HepG2 (cell line): ENCODE results near the gene TMOD3. TPM values are rescaled to one million over a fixed set of nuclear protein-coding genes. Genes with fewer than 3 reads are reported as not detected.

Experiments
- ATAC-seq: fragments of 200-7000 bp; cut with Tn5 transposase; 3 replicates; pipeline ENCODE4 v1.9.1; 2020; ENCODE audit warnings: mild to moderate bottlenecking, moderate library complexity
- BruUV-seq: library from RNA; stranded (reverse); fragments of 400-500 nt; replicated peaks from 2 replicates; lab custom pipeline; 2021; lab: Mats Ljungman, UMichigan
- CTCF ChIA-PET: fragments of 300-600 bp; formaldehyde crosslinking; extraction: SDS; loops from one replicate; lab custom pipeline; 2021; ENCODE audit warnings: low total read pairs, inconsistent platforms, low intra/inter-chr PET ratio; lab: Yijun Ruan, JAX
- POLR2A ChIA-PET: fragments of 350-600 bp; sonication (Branson Sonifier 250); formaldehyde crosslinking; loops from one replicate; lab custom pipeline; 2020; ENCODE audit warnings: antibody characterized with exemption, inconsistent platforms; lab: Yijun Ruan, JAX
- DNase-seq: peaks from one replicate; pipeline ENCODE4 v3.0.0-alpha.2; 2015; ENCODE audit warnings: low spot score
- FAIRE-seq: peaks from 3 replicates; lab custom pipeline; 2011; peaks lifted over from hg19 to GRCh38; lab: Jason Lieb, UNC
- H2AFZ ChIP-seq: one replicate; pipeline ENCODE4 v1.6.1; 2011; ENCODE audit warnings: low read length, inconsistent platforms
- H3K27ac ChIP-seq: fragments of 300-600 bp; 3 replicates; pipeline ENCODE4 v1.8.0; 2011; ENCODE audit warnings: mixed run types, mild to moderate bottlenecking, mixed read lengths, low read length, inconsistent platforms; ENCODE audit not compliant: insufficient read depth; ENCODE audit errors: extremely low read length
- H3K27me3 ChIP-seq, 2 experiments: fragments of 200-600 bp in 1 of 2; 2 replicates in 1 of 2; 3 replicates in 1 of 2; pipeline versions ENCODE4 v1.6.0 to v1.8.0; 2011; ENCODE audit warnings: low read length in 2 of 2, mild to moderate bottlenecking in 2 of 2, moderate library complexity in 2 of 2, inconsistent platforms in 1 of 2; ENCODE audit not compliant: insufficient read depth in 2 of 2, control insufficient read depth in 1 of 2
- H3K36me3 ChIP-seq, 2 experiments: fragments of 200-600 bp in 1 of 2; replicated peaks in 1 of 2; 2 replicates in 1 of 2; 3 replicates in 1 of 2; pipeline versions ENCODE4 v1.5.1 to v1.8.0; 2011; ENCODE audit warnings: low read length in 2 of 2, inconsistent platforms in 1 of 2; ENCODE audit not compliant: insufficient read depth in 2 of 2, control insufficient read depth in 1 of 2
- H3K4me1 ChIP-seq: 2 replicates; pipeline ENCODE4 v1.5.1; 2012; ENCODE audit warnings: low read length, inconsistent platforms; ENCODE audit not compliant: insufficient read depth
- H3K4me2 ChIP-seq: 2 replicates; pipeline ENCODE4 v1.6.0; 2011; ENCODE audit warnings: low read depth, low read length, inconsistent platforms
- H3K4me3 ChIP-seq, 3 experiments: fragments of 200-600 bp in 1 of 3; sonication (generic), shearing (Covaris generic) in 1 of 3; replicated peaks in 1 of 3; 2 replicates each; pipeline ENCODE4 v1.5.1; 2011 to 2016; ENCODE audit warnings: low read length in 3 of 3, inconsistent platforms in 2 of 3, low read depth in 2 of 3, mild to moderate bottlenecking in 2 of 3, control low read depth in 1 of 3, mixed read lengths in 1 of 3; ENCODE audit not compliant: insufficient read depth in 1 of 3
- H3K79me2 ChIP-seq: one replicate; pipeline ENCODE4 v1.6.1; 2011; ENCODE audit warnings: low read length, inconsistent platforms; ENCODE audit not compliant: insufficient read depth
- H3K9ac ChIP-seq: 2 replicates; pipeline ENCODE4 v1.6.0; 2011; ENCODE audit warnings: mild to moderate bottlenecking, low read depth, low read length, inconsistent platforms; ENCODE audit not compliant: insufficient read depth
- H3K9me3 ChIP-seq: 2 replicates; pipeline ENCODE4 v1.5.1; 2012; ENCODE audit warnings: mild to moderate bottlenecking, low read length
- H4K20me1 ChIP-seq: 2 replicates; pipeline ENCODE4 v1.6.0; 2011; ENCODE audit warnings: inconsistent platforms, mild to moderate bottlenecking, low read length, moderate library complexity; ENCODE audit not compliant: insufficient read depth
- SMC3 ChIP-seq: IDR thresholded peaks from 2 replicates; pipeline ENCODE4 v1.6.1; 2011; ENCODE audit warnings: low read length, improper control_type of control experiment
- STAG1 ChIP-seq: sonication (generic); formaldehyde crosslinking; IDR thresholded peaks from 2 replicates; pipeline ENCODE4 v1.4.0; 2020; ENCODE audit warnings: missing genetic modification reagents
- ZNF383 ChIP-seq: sonication (generic); formaldehyde crosslinking; IDR thresholded peaks from 2 replicates; pipeline ENCODE4 v1.4.0; 2020; ENCODE audit warnings: missing genetic modification reagents, mild to moderate bottlenecking, borderline replicate concordance
- WGBS: methylation state at CpG from one replicate; pipeline ENCODE4 v1.1.6; 2017; ENCODE audit warnings: low lambda C conversion rate; 5-methylcytosine and 5-hydroxymethylcytosine counted together
- in situ Hi-C: cut with HindIII; loops from 2 replicates; pipeline ENCODE4 v1.10.0; 2017; ENCODE audit warnings: low pct_unique_long_range_greater_than_20kb; ENCODE audit not compliant: extremely low pct_ligation_motif_present
- intact Hi-C: fragments of 100-400 bp; cut with micrococcal nuclease; formaldehyde crosslinking; loops from one replicate; pipeline ENCODE4 v1.10.0; 2022; ENCODE audit not compliant: unreplicated experiment
- polyA plus RNA-seq, 8 experiments: library from polyadenylated mRNA; depleted of rRNA in 3 of 8; stranded (reverse) in 7 of 8; unstranded in 1 of 8; fragments of >200 nt; fragmentation: Illumina TruSeq in 4 of 8; extraction: Trizol in 4 of 8; gene quantifications; 2 replicates each; pipeline versions ENCODE4 v1.2.1 to v1.2.3, GENCODE V29; 2011 to 2016; ENCODE audit warnings: low read depth in 4 of 8, missing spikeins in 1 of 8, mixed read lengths in 1 of 8; ENCODE audit not compliant: insufficient read depth in 1 of 8
- total RNA-seq, 5 experiments: library from RNA; depleted of rRNA; stranded (reverse); fragments of >200 nt; fragmentation: Illumina TruSeq; extraction: Trizol; gene quantifications; 2 replicates each; pipeline ENCODE4 v1.2.3, GENCODE V29; 2016; ENCODE audit warnings: low read depth in 1 of 5
- TF ChIP-seq, protein P1 (sequence below): sonication (generic); formaldehyde crosslinking; IDR thresholded peaks from 2 replicates; pipeline ENCODE4 v1.5.0; 2020; ENCODE audit warnings: mild to moderate bottlenecking, missing genetic modification reagents, moderate library complexity
- TF ChIP-seq, protein P2 (sequence below): sonication (generic); formaldehyde crosslinking; IDR thresholded peaks from 2 replicates; pipeline ENCODE4 v1.5.0; 2020; ENCODE audit warnings: mild to moderate bottlenecking, missing genetic modification reagents
- TF ChIP-seq, protein P3 (sequence below): sonication (generic); formaldehyde crosslinking; IDR thresholded peaks from 2 replicates; pipeline ENCODE4 v1.8.0; 2022; ENCODE audit warnings: low read depth, missing genetic modification reagents

The TMOD3 gene
- total and polyA plus RNA-seq, 2 of the 13 experiments (the other 11 are each of a cell fraction or from before 2014, with no cell fraction given): 5.1 to 23.2 TPM

DNA sequence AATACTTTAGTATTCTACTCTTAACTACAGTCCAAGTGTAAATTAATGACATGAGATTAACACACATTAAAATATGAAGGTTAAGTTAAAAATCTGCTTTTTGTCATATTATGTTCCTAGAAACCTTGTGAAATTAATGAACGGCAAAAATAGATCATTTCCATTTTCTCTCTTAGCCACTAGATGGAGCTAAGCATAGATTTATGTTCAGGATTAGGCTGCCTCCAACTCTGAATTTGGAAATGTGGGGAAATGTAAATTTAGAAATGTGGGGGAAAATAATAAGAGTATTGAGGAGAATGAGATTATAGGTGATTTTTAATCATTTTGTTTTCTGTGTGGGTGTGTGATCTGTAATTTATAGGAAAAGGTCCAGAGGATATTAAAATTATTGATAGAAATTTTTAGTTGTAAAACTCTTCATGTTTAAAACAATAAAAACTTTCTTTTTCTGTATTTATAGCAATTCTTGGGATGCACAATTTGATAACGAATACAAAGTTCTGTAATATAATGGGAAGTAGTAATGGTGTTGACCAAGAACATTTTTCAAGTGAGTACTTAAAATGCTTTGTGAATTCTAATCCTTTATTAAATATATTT, 59.2 kb downstream of the TMOD3 start:
- in situ Hi-C loops: no loop called here
- ATAC-seq: no peak
- FAIRE-seq: peak; percentile 39

More for the DNA sequence above, 59.2 kb downstream of the TMOD3 start:
- intact Hi-C loops: no loop called here
- no peak overlapping the region for H2AFZ ChIP-seq
- no peak overlapping the region for H3K27ac ChIP-seq
- DNase-seq: no peak
- no peaks in the 10 kb centered on the region for H3K9me3 ChIP-seq
- ChIA-PET CTCF (interaction anchor here (1.4 kb wide), 1 partner anchor 28 kb away, joined by 3 read pairs; no protein-coding TSS in a partner anchor), POLR2A (interaction anchor here (0.6 kb wide), 1 partner anchor 17 kb away, joined by 5 read pairs; no protein-coding TSS in a partner anchor)
- no TSS peak for BruUV-seq
- H3K4me3 ChIP-seq: no peak overlapping the region
- no peak overlapping the region for H3K9ac ChIP-seq
- H3K27me3 ChIP-seq: no peaks in the 10 kb centered on the region
- no peak for TF ChIP-seq ZNF383 (CRISPR knock-in tag)
- TF ChIP-seq, protein P1, sequence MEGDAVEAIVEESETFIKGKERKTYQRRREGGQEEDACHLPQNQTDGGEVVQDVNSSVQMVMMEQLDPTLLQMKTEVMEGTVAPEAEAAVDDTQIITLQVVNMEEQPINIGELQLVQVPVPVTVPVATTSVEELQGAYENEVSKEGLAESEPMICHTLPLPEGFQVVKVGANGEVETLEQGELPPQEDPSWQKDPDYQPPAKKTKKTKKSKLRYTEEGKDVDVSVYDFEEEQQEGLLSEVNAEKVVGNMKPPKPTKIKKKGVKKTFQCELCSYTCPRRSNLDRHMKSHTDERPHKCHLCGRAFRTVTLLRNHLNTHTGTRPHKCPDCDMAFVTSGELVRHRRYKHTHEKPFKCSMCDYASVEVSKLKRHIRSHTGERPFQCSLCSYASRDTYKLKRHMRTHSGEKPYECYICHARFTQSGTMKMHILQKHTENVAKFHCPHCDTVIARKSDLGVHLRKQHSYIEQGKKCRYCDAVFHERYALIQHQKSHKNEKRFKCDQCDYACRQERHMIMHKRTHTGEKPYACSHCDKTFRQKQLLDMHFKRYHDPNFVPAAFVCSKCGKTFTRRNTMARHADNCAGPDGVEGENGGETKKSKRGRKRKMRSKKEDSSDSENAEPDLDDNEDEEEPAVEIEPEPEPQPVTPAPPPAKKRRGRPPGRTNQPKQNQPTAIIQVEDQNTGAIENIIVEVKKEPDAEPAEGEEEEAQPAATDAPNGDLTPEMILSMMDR (CRISPR knock-in tag): peak; percentile 63
- TF ChIP-seq, protein P2, sequence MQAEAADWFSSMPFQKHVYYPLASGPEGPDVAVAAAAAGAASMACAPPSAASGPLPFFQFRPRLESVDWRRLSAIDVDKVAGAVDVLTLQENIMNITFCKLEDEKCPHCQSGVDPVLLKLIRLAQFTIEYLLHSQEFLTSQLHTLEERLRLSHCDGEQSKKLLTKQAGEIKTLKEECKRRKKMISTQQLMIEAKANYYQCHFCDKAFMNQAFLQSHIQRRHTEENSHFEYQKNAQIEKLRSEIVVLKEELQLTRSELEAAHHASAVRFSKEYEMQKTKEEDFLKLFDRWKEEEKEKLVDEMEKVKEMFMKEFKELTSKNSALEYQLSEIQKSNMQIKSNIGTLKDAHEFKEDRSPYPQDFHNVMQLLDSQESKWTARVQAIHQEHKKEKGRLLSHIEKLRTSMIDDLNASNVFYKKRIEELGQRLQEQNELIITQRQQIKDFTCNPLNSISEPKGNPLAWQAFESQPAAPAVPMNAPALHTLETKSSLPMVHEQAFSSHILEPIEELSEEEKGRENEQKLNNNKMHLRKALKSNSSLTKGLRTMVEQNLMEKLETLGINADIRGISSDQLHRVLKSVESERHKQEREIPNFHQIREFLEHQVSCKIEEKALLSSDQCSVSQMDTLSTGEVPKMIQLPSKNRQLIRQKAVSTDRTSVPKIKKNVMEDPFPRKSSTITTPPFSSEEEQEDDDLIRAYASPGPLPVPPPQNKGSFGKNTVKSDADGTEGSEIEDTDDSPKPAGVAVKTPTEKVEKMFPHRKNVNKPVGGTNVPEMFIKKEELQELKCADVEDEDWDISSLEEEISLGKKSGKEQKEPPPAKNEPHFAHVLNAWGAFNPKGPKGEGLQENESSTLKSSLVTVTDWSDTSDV (CRISPR knock-in tag): no peak
- TF ChIP-seq STAG1: peak; percentile 56
- TF ChIP-seq, protein P3, sequence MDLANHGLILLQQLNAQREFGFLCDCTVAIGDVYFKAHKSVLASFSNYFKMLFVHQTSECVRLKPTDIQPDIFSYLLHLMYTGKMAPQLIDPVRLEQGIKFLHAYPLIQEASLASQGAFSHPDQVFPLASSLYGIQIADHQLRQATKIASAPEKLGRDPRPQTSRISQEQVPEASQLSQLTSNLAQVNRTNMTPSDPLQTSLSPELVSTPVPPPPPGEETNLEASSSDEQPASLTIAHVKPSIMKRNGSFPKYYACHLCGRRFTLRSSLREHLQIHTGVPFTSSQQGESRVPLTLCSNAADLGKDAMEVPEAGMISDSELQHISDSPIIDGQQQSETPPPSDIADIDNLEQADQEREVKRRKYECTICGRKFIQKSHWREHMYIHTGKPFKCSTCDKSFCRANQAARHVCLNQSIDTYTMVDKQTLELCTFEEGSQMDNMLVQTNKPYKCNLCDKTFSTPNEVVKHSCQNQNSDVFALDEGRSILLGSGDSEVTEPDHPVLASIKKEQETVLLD: no peak
- 0 out of 2 replicates have a peak, but pooled peaks have one; percentile 31 for TF ChIP-seq SMC3
- TF ChIP-seq, all 625 proteins: peak for 3
- peaks cover 1 to 15% of the 10 kb centered on the region in 2 experiments; a peak in 3 of 5 replicates for H3K36me3 ChIP-seq
- no peak overlapping the region for H3K4me2 ChIP-seq
- H4K20me1 ChIP-seq: peaks cover 2% of the 10 kb centered on the region; the same call in 1 of the 2 replicates
- 8% methylated on average over 2 of the region's 2 CpGs for WGBS
- no peaks in the 10 kb centered on the region for H3K79me2 ChIP-seq
- peaks cover 16% of the 10 kb centered on the region for H3K4me1 ChIP-seq
